Neuronal stem cell (in vitro differentiated cells): ENCODE data around the gene CLASP1.

Source experiments
- DNase-seq: peaks from one replicate; pipeline ENCODE4 v3.0.0-alpha.2; 2013; ENCODE audit warnings: low spot score
- H2AFZ ChIP-seq: one replicate; pipeline ENCODE4 v1.6.1; 2013; ENCODE audit warnings: mild to moderate bottlenecking, low read length, inconsistent platforms
- H2AK5ac ChIP-seq: 2 replicates; pipeline ENCODE4 v1.6.1; 2013; ENCODE audit warnings: low read depth, mild to moderate bottlenecking, inconsistent platforms, low read length, moderate library complexity, mixed read lengths
- H2BK120ac ChIP-seq: 2 replicates; pipeline ENCODE4 v1.6.1; 2013; ENCODE audit warnings: low read depth, mild to moderate bottlenecking, inconsistent platforms, low read length, moderate library complexity, mixed read lengths
- H2BK12ac ChIP-seq: one replicate; pipeline ENCODE4 v1.6.1; 2013; ENCODE audit warnings: low read length, inconsistent platforms
- H2BK15ac ChIP-seq: 2 replicates; pipeline ENCODE4 v1.6.1; 2013; ENCODE audit warnings: mild to moderate bottlenecking, low read length, inconsistent platforms, mixed read lengths
- H2BK5ac ChIP-seq: one replicate; pipeline ENCODE4 v1.6.1; 2013; ENCODE audit warnings: inconsistent platforms, mild to moderate bottlenecking, low read length, moderate library complexity
- H3K14ac ChIP-seq: one replicate; pipeline ENCODE4 v1.6.1; 2013; ENCODE audit warnings: low read length, inconsistent platforms
- H3K18ac ChIP-seq: 2 replicates; pipeline ENCODE4 v1.6.1; 2013; ENCODE audit warnings: low read length, inconsistent platforms
- H3K23ac ChIP-seq: 2 replicates; pipeline ENCODE4 v1.6.1; 2013; ENCODE audit warnings: low read depth, mild to moderate bottlenecking, mixed read lengths, low read length, inconsistent platforms; ENCODE audit not compliant: poor library complexity
- H3K27ac ChIP-seq: replicated peaks from 3 replicates; pipeline ENCODE4 v1.5.1; 2013; ENCODE audit warnings: low read length, inconsistent platforms
- H3K27me3 ChIP-seq, 3 experiments: 2 replicates each; pipeline ENCODE4 v1.6.1; 2013; ENCODE audit warnings: low read length in 3 of 3, mild to moderate bottlenecking in 2 of 3, inconsistent platforms in 1 of 3, low read depth in 1 of 3, mixed read lengths in 1 of 3, moderate library complexity in 1 of 3; ENCODE audit not compliant: control insufficient read depth in 3 of 3, insufficient read depth in 3 of 3
- H3K36me3 ChIP-seq, 2 donors: replicated peaks in 1 of 2; 2 replicates each; pipeline ENCODE4 v1.6.1; 2013; ENCODE audit warnings: low read length in 2 of 2; ENCODE audit not compliant: control insufficient read depth in 2 of 2, insufficient read depth in 2 of 2
- H3K4ac ChIP-seq: 2 replicates; pipeline ENCODE4 v1.6.1; 2013; ENCODE audit warnings: inconsistent platforms, mild to moderate bottlenecking, low read length, moderate library complexity
- H3K4me1 ChIP-seq, 2 donors: 1 replicate in 1 of 2; 2 replicates in 1 of 2; pipeline ENCODE4 v1.6.1; 2013; ENCODE audit warnings: low read length in 2 of 2, low read depth in 1 of 2; ENCODE audit not compliant: control insufficient read depth in 2 of 2, insufficient read depth in 1 of 2
- H3K4me2 ChIP-seq: one replicate; pipeline ENCODE4 v1.6.1; 2013; ENCODE audit warnings: mild to moderate bottlenecking, low read length, inconsistent platforms; ENCODE audit not compliant: insufficient read depth, poor library complexity, severe bottlenecking
- H3K4me3 ChIP-seq, 2 donors: 2 replicates each; pipeline ENCODE4 v1.5.1; 2013; ENCODE audit warnings: low read length in 2 of 2, mild to moderate bottlenecking in 2 of 2, inconsistent platforms in 1 of 2, moderate library complexity in 1 of 2
- H3K79me1 ChIP-seq: one replicate; pipeline ENCODE4 v1.6.1; 2013; ENCODE audit warnings: low read depth, mild to moderate bottlenecking, inconsistent platforms, low read length, moderate library complexity
- H3K9ac ChIP-seq: one replicate; pipeline ENCODE4 v1.6.1; 2013; ENCODE audit warnings: mild to moderate bottlenecking, low read depth, low read length, inconsistent platforms; ENCODE audit not compliant: poor library complexity
- H3K9me3 ChIP-seq, 2 donors: replicated peaks in 1 of 2; 2 replicates each; pipeline versions ENCODE3 to v1.6.1; 2013; ENCODE audit warnings: low read length in 2 of 2, mild to moderate bottlenecking in 2 of 2, inconsistent platforms in 1 of 2, low read depth in 1 of 2, mixed read lengths in 1 of 2, moderate library complexity in 1 of 2; ENCODE audit not compliant: control insufficient read depth in 2 of 2, insufficient read depth in 1 of 2
- H4K8ac ChIP-seq: one replicate; pipeline ENCODE4 v1.6.1; 2013; ENCODE audit warnings: low read depth, mild to moderate bottlenecking, inconsistent platforms, low read length, moderate library complexity
- H4K91ac ChIP-seq: one replicate; pipeline ENCODE4 v1.6.1; 2013; ENCODE audit warnings: low read length, low read depth, mild to moderate bottlenecking, inconsistent platforms; ENCODE audit not compliant: poor library complexity
- WGBS, 2 donors: extraction: QIAGEN DNeasy Blood & Tissue Kit; methylation state at CpG; one replicate each; pipeline ENCODE4 v1.1.7; 2013; ENCODE audit warnings: missing lambda C conversion rate in 2 of 2, mixed read lengths in 1 of 2; ENCODE audit not compliant: insufficient read length in 2 of 2, insufficient replicate concordance in 1 of 2; ENCODE audit errors: extremely low coverage in 2 of 2; 5-methylcytosine and 5-hydroxymethylcytosine counted together

CLASP1 gene

DNA sequence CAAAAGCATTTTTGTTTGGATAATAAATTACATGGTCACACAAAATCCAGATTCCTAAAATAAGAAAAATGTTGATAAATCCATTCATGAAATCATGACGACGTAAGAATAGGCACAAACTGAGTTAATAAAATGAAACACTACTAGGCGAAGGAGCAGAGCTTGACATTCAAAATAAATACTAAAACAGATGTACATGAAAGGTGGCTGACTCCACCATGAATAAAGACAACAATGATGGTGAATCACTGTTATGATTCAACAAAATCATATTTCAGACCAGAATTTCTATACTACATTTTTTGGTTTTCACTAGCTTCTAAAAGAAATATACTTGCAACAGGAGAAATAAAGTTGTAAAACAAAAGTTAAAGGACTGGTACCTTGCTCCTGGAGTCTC lies 240.6 kb downstream of the CLASP1 start:
- no peak overlapping the region for H3K18ac ChIP-seq
- H3K23ac ChIP-seq, result no peak overlapping the region
- H2BK12ac ChIP-seq, result no peak overlapping the region
- H3K9me3 ChIP-seq, result no peaks in the 10 kb centered on the region
- no peak overlapping the region for H3K9ac ChIP-seq
- no peak overlapping the region for H3K27ac ChIP-seq
- H3K4me3 ChIP-seq, result no peak overlapping the region
- no CpG with 5 or more reads among the region's 3 CpGs for WGBS, 2 donors
- no peak overlapping the region for H2BK15ac ChIP-seq
- H4K8ac ChIP-seq, result no peak overlapping the region
- H3K27me3 ChIP-seq, result no peaks in the 10 kb centered on the region
- no peaks in the 10 kb centered on the region for H3K4me1 ChIP-seq
- no peak for DNase-seq
- H2BK5ac ChIP-seq, result no peak overlapping the region
- no peak overlapping the region for H2AFZ ChIP-seq
- H2AK5ac ChIP-seq, result no peak overlapping the region
- no peak overlapping the region for H3K4ac ChIP-seq
- H2BK120ac ChIP-seq, result no peak overlapping the region
- no peak overlapping the region for H4K91ac ChIP-seq
- H3K14ac ChIP-seq, result no peak overlapping the region
- H3K79me1 ChIP-seq, result no peaks in the 10 kb centered on the region
- H3K4me2 ChIP-seq, result no peak overlapping the region
- H3K36me3 ChIP-seq, result peaks cover 8 to 91% of the 10 kb centered on the region in 2 donors

DNA sequence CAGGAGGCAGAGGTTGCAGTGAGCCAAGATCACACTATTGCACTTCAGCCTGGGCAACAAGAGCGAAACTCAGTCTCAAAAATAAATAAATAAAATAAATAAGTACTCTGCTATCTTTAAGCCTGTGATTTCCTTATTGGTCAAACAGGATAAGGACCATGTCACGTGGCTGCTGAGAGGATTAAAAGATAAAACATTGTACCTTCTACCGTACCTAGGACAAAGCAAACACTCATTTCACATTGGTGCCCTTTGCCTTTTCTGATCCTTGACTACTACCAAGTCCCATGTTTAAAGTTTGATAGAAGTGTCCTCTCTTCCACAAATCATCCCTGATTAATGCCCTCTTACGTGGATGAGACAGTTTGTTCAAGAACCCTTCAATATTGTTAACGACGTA lies 244.0 kb downstream of the CLASP1 start:
- Histone ChIP-seq H3K4ac (no peak overlapping the region), H2BK15ac (no peak overlapping the region), H3K79me1 (no peaks in the 10 kb centered on the region), H3K18ac (no peak overlapping the region), H3K9me3 (no peaks in the 10 kb centered on the region), H2BK12ac (no peak overlapping the region), H3K14ac (no peak overlapping the region), H2AK5ac (no peak overlapping the region), H3K23ac (no peak overlapping the region), H3K36me3 (peaks cover 7 to 96% of the 10 kb centered on the region in 2 donors), H3K27me3 (no peaks in the 10 kb centered on the region), H2AFZ (no peak overlapping the region), H3K4me2 (no peak overlapping the region), H2BK120ac (no peak overlapping the region), H3K27ac (no peak overlapping the region), H2BK5ac (no peak overlapping the region), H3K9ac (no peak overlapping the region), H4K8ac (no peak overlapping the region), H4K91ac (no peak overlapping the region), H3K4me3 (no peak overlapping the region), H3K4me1 (no peaks in the 10 kb centered on the region)
- DNase-seq, result no peak
- WGBS, 2 donors, result no CpG with 5 or more reads among the region's 6 CpGs

DNA sequence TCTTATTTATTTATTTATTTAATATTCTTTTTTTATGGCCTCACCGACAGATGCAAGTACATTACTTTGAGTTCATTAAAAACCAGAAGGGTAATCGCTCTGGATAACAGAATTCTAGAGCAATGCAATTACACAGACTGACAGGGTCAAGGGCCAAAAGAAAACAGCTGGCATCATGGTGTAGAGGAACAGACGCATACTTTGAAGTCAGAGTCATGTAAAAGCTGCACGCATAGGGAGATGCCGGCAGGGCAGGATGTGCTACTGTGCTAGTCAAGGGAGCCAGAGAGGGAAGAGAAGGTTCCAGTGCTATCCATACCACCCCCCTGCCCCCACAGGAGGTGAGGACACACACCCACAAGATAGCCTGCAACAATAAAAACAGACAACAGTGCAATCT lies 249.1 kb downstream of the CLASP1 start:
- no peak overlapping the region for H3K4ac ChIP-seq
- no peak overlapping the region for H3K14ac ChIP-seq
- no peak for DNase-seq
- H3K4me1 ChIP-seq, result no peaks in the 10 kb centered on the region
- H2BK120ac ChIP-seq, result no peak overlapping the region
- no peak overlapping the region for H2BK12ac ChIP-seq
- H2BK15ac ChIP-seq, result no peak overlapping the region
- no peak overlapping the region for H3K27ac ChIP-seq
- no peak overlapping the region for H3K18ac ChIP-seq
- H3K79me1 ChIP-seq, result no peaks in the 10 kb centered on the region
- no peak overlapping the region for H3K23ac ChIP-seq
- H4K8ac ChIP-seq, result no peak overlapping the region
- H3K4me3 ChIP-seq, result no peak overlapping the region
- no peak overlapping the region for H2BK5ac ChIP-seq
- H3K9me3 ChIP-seq, result no peaks in the 10 kb centered on the region
- no peaks in the 10 kb centered on the region for H3K27me3 ChIP-seq
- H2AK5ac ChIP-seq, result no peak overlapping the region
- no peak overlapping the region for H2AFZ ChIP-seq
- no CpG with 5 or more reads among the region's 5 CpGs for WGBS, 2 donors
- H3K36me3 ChIP-seq, result peaks cover 9 to 92% of the 10 kb centered on the region in 2 donors
- no peak overlapping the region for H3K4me2 ChIP-seq
- H4K91ac ChIP-seq, result no peak overlapping the region
- H3K9ac ChIP-seq, result no peak overlapping the region

DNA sequence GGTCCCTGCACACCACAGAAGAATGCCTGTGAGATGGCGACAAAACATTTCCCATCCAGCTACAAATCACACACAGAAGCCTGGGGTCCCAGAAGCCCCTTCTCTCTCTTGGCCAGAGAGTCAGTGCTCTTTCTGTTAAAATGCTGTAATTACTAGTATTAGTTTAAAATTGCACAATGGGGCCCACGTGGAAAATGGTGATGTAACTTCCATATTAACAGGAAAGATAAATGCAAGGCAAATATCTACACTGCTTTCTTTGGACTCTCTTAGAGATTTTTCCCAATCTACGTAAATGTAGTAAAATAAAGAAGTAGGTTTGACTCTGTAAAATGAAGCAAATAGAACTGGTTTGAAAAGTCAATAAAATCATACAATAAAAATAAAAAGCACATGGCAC lies 250.4 kb downstream of the CLASP1 start:
- H4K91ac ChIP-seq, result no peak overlapping the region
- no CpG with 5 or more reads among the region's 3 CpGs for WGBS, 2 donors
- H3K23ac ChIP-seq, result no peak overlapping the region
- no peak overlapping the region for H2AK5ac ChIP-seq
- no peak overlapping the region for H3K4me2 ChIP-seq
- H3K79me1 ChIP-seq, result no peaks in the 10 kb centered on the region
- H4K8ac ChIP-seq, result no peak overlapping the region
- no peak overlapping the region for H3K4ac ChIP-seq
- H3K14ac ChIP-seq, result no peak overlapping the region
- H2BK12ac ChIP-seq, result no peak overlapping the region
- no peak overlapping the region for H2BK5ac ChIP-seq
- H2BK15ac ChIP-seq, result no peak overlapping the region
- no peak overlapping the region for H3K27ac ChIP-seq
- H3K18ac ChIP-seq, result no peak overlapping the region
- no peak overlapping the region for H3K4me3 ChIP-seq
- H2AFZ ChIP-seq, result no peak overlapping the region
- no peak for DNase-seq
- no peaks in the 10 kb centered on the region for H3K4me1 ChIP-seq
- no peaks in the 10 kb centered on the region for H3K9me3 ChIP-seq
- H3K9ac ChIP-seq, result no peak overlapping the region
- H2BK120ac ChIP-seq, result no peak overlapping the region
- peaks cover 12 to 93% of the 10 kb centered on the region in 2 donors for H3K36me3 ChIP-seq
- no peaks in the 10 kb centered on the region for H3K27me3 ChIP-seq
